HepG2 (cell line): ENCODE data around the gene TBC1D2B. TPM values are rescaled to one million over a fixed set of nuclear protein-coding genes. Genes with fewer than 3 reads are reported as not detected.

ENCODE experiments used
- ARID2 ChIP-seq: sonication (generic); formaldehyde crosslinking; IDR thresholded peaks from 2 replicates; pipeline ENCODE4 v1.8.1; 2022; ENCODE audit warnings: mild to moderate bottlenecking, missing genetic modification reagents, borderline replicate concordance
- CC2D1A ChIP-seq: sonication (generic); formaldehyde crosslinking; IDR thresholded peaks from 2 replicates; pipeline ENCODE4 v1.8.1; 2023; ENCODE audit warnings: mild to moderate bottlenecking, missing genetic modification reagents
- DNMT1 ChIP-seq: sonication (generic); formaldehyde crosslinking; IDR thresholded peaks from 2 replicates; pipeline ENCODE4 v1.5.1; 2020; ENCODE audit warnings: mild to moderate bottlenecking, missing genetic modification reagents
- ELF3 ChIP-seq: IDR thresholded peaks from 2 replicates; pipeline ENCODE4 v1.6.1; 2016; ENCODE audit warnings: missing genetic modification reagents, missing compliant biosample characterization
- GTF2F1 ChIP-seq: fragments of 150-350 bp; IDR thresholded peaks from 2 replicates; pipeline ENCODE4 v1.6.1; 2014; ENCODE audit warnings: low read length
- NCOA5 ChIP-seq: sonication (generic); formaldehyde crosslinking; IDR thresholded peaks from 2 replicates; pipeline ENCODE4 v1.4.0; 2020; ENCODE audit warnings: missing genetic modification reagents
- SSRP1 ChIP-seq: IDR thresholded peaks from 2 replicates; pipeline ENCODE4 v1.6.1; 2016; ENCODE audit warnings: control low read depth
- SYNCRIP ChIP-seq: fragments of 200-400 bp; formaldehyde crosslinking; IDR thresholded peaks from 2 replicates; pipeline ENCODE4 v1.6.1; 2018; ENCODE audit warnings: mild to moderate bottlenecking, low read depth, low read length; ENCODE audit not compliant: insufficient read depth
- ZC3H4 ChIP-seq: sonication (generic); formaldehyde crosslinking; IDR thresholded peaks from 2 replicates; pipeline ENCODE4 v1.4.0; 2020; ENCODE audit warnings: missing genetic modification reagents, borderline replicate concordance
- ZNF10 ChIP-seq: sonication (generic); formaldehyde crosslinking; IDR thresholded peaks from 2 replicates; pipeline ENCODE4 v1.4.0; 2020; ENCODE audit warnings: mild to moderate bottlenecking, low read depth, missing genetic modification reagents, borderline replicate concordance
- ZNF570 ChIP-seq: sonication (generic); formaldehyde crosslinking; IDR thresholded peaks from 2 replicates; pipeline ENCODE4 v1.4.0; 2020; ENCODE audit warnings: mild to moderate bottlenecking, missing genetic modification reagents, borderline replicate concordance
- ZNF572 ChIP-seq: sonication (generic); formaldehyde crosslinking; IDR thresholded peaks from 2 replicates; pipeline ENCODE4 v1.5.1; 2020; ENCODE audit warnings: mild to moderate bottlenecking, missing genetic modification reagents
- polyA plus RNA-seq, 8 experiments: library from polyadenylated mRNA; depleted of rRNA in 3 of 8; stranded (reverse) in 7 of 8; unstranded in 1 of 8; fragments of >200 nt; fragmentation: Illumina TruSeq in 4 of 8; extraction: Trizol in 4 of 8; gene quantifications; 2 replicates each; pipeline versions ENCODE4 v1.2.1 to v1.2.3, GENCODE V29; 2011 to 2016; ENCODE audit warnings: low read depth in 4 of 8, missing spikeins in 1 of 8, mixed read lengths in 1 of 8; ENCODE audit not compliant: insufficient read depth in 1 of 8
- total RNA-seq, 5 experiments: library from RNA; depleted of rRNA; stranded (reverse); fragments of >200 nt; fragmentation: Illumina TruSeq; extraction: Trizol; gene quantifications; 2 replicates each; pipeline ENCODE4 v1.2.3, GENCODE V29; 2016; ENCODE audit warnings: low read depth in 1 of 5
- TF ChIP-seq, protein P1 (sequence below): sonication (generic); formaldehyde crosslinking; IDR thresholded peaks from 2 replicates; pipeline ENCODE4 v1.5.0; 2020; ENCODE audit warnings: missing genetic modification reagents
- TF ChIP-seq, protein P2 (sequence below): IDR thresholded peaks from 2 replicates; pipeline ENCODE4 v1.6.1; 2012; ENCODE audit warnings: inconsistent platforms
- TF ChIP-seq, protein P3 (sequence below): sonication (generic); formaldehyde crosslinking; IDR thresholded peaks from 2 replicates; pipeline ENCODE4 v1.4.0; 2020; ENCODE audit warnings: mild to moderate bottlenecking, missing genetic modification reagents
- TF ChIP-seq, protein P4 (sequence below): sonication (generic); formaldehyde crosslinking; IDR thresholded peaks from 2 replicates; pipeline ENCODE4 v1.4.0; 2020; ENCODE audit warnings: mild to moderate bottlenecking, missing genetic modification reagents
- TF ChIP-seq, protein P5 (sequence below): sonication (generic); formaldehyde crosslinking; IDR thresholded peaks from 2 replicates; pipeline ENCODE4 v1.4.0; 2020; ENCODE audit warnings: mild to moderate bottlenecking, missing genetic modification reagents
- TF ChIP-seq, protein P6 (sequence below): sonication (generic); formaldehyde crosslinking; IDR thresholded peaks from 2 replicates; pipeline ENCODE4 v1.4.0; 2020; ENCODE audit warnings: missing genetic modification reagents

TBC1D2B gene
- total and polyA plus RNA-seq, 2 of the 13 experiments (the other 11 are each of a cell fraction or from before 2014, with no cell fraction given), result 10.1 to 14.4 TPM

DNA sequence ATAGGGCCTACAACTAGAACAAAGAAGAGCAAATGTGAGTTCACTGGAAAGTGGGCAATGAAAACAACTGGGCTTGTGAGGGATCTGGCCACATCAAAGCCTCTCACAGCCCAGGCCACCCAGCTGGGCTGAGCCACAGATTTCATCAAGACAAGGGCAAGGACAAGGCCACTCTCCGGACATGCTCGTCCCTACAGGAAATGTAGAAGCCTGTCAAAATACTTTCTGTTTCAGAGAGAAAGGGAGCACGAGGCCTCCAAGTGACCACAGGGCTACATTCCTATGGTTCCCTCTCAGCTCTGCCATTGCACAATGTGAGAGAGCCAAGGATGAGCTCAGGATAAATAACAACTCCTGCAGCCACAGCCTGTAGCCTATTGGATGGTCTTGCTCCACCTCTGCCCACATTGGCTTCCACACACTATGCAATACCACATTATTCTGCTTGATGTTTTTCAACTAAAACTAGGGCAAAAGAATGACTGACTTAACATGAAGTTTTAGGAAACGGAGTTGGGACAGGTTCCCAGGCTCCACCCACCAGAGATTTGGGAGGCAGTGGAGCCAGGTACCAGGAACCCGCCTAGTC is 12.1 kb downstream of the TBC1D2B start (continued):
- TF ChIP-seq ZNF10 (CRISPR knock-in tag) (no peak), ARID2 (peak; percentile 38; the same call in 1 of the 2 replicates), GTF2F1 (no peak), ZNF572 (CRISPR knock-in tag) (no peak), CC2D1A (CRISPR knock-in tag) (no peak), SSRP1 (peak; percentile 84), ZC3H4 (CRISPR knock-in tag) (no peak), NCOA5 (CRISPR knock-in tag) (no peak), SYNCRIP (no peak), ELF3 (CRISPR knock-in tag) (peak; percentile 96), DNMT1 (CRISPR knock-in tag) (no peak), ZNF570 (CRISPR knock-in tag) (0 out of 2 replicates have a peak, but pooled peaks have one; percentile 69)
- TF ChIP-seq, protein P1, sequence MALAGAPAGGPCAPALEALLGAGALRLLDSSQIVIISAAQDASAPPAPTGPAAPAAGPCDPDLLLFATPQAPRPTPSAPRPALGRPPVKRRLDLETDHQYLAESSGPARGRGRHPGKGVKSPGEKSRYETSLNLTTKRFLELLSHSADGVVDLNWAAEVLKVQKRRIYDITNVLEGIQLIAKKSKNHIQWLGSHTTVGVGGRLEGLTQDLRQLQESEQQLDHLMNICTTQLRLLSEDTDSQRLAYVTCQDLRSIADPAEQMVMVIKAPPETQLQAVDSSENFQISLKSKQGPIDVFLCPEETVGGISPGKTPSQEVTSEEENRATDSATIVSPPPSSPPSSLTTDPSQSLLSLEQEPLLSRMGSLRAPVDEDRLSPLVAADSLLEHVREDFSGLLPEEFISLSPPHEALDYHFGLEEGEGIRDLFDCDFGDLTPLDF (CRISPR knock-in tag), result no peak
- TF ChIP-seq, protein P2, sequence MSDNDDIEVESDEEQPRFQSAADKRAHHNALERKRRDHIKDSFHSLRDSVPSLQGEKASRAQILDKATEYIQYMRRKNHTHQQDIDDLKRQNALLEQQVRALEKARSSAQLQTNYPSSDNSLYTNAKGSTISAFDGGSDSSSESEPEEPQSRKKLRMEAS, result peak; percentile 95
- TF ChIP-seq, protein P3, sequence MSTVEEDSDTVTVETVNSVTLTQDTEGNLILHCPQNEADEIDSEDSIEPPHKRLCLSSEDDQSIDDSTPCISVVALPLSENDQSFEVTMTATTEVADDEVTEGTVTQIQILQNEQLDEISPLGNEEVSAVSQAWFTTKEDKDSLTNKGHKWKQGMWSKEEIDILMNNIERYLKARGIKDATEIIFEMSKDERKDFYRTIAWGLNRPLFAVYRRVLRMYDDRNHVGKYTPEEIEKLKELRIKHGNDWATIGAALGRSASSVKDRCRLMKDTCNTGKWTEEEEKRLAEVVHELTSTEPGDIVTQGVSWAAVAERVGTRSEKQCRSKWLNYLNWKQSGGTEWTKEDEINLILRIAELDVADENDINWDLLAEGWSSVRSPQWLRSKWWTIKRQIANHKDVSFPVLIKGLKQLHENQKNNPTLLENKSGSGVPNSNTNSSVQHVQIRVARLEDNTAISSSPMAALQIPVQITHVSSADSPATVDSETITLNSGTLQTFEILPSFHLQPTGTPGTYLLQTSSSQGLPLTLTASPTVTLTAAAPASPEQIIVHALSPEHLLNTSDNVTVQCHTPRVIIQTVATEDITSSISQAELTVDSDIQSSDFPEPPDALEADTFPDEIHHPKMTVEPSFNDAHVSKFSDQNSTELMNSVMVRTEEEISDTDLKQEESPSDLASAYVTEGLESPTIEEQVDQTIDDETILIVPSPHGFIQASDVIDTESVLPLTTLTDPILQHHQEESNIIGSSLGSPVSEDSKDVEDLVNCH (CRISPR knock-in tag), result 0 out of 2 replicates have a peak, but pooled peaks have one; percentile 55
- TF ChIP-seq, protein P4, sequence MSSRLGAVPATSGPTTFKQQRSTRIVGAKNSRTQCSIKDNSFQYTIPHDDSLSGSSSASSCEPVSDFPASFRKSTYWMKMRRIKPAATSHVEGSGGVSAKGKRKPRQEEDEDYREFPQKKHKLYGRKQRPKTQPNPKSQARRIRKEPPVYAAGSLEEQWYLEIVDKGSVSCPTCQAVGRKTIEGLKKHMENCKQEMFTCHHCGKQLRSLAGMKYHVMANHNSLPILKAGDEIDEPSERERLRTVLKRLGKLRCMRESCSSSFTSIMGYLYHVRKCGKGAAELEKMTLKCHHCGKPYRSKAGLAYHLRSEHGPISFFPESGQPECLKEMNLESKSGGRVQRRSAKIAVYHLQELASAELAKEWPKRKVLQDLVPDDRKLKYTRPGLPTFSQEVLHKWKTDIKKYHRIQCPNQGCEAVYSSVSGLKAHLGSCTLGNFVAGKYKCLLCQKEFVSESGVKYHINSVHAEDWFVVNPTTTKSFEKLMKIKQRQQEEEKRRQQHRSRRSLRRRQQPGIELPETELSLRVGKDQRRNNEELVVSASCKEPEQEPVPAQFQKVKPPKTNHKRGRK (CRISPR knock-in tag), result no peak
- TF ChIP-seq, protein P5, sequence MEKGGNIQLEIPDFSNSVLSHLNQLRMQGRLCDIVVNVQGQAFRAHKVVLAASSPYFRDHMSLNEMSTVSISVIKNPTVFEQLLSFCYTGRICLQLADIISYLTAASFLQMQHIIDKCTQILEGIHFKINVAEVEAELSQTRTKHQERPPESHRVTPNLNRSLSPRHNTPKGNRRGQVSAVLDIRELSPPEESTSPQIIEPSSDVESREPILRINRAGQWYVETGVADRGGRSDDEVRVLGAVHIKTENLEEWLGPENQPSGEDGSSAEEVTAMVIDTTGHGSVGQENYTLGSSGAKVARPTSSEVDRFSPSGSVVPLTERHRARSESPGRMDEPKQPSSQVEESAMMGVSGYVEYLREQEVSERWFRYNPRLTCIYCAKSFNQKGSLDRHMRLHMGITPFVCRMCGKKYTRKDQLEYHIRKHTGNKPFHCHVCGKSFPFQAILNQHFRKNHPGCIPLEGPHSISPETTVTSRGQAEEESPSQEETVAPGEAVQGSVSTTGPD (CRISPR knock-in tag), result 0 out of 2 replicates have a peak, but pooled peaks have one; percentile 57
- TF ChIP-seq, protein P6, sequence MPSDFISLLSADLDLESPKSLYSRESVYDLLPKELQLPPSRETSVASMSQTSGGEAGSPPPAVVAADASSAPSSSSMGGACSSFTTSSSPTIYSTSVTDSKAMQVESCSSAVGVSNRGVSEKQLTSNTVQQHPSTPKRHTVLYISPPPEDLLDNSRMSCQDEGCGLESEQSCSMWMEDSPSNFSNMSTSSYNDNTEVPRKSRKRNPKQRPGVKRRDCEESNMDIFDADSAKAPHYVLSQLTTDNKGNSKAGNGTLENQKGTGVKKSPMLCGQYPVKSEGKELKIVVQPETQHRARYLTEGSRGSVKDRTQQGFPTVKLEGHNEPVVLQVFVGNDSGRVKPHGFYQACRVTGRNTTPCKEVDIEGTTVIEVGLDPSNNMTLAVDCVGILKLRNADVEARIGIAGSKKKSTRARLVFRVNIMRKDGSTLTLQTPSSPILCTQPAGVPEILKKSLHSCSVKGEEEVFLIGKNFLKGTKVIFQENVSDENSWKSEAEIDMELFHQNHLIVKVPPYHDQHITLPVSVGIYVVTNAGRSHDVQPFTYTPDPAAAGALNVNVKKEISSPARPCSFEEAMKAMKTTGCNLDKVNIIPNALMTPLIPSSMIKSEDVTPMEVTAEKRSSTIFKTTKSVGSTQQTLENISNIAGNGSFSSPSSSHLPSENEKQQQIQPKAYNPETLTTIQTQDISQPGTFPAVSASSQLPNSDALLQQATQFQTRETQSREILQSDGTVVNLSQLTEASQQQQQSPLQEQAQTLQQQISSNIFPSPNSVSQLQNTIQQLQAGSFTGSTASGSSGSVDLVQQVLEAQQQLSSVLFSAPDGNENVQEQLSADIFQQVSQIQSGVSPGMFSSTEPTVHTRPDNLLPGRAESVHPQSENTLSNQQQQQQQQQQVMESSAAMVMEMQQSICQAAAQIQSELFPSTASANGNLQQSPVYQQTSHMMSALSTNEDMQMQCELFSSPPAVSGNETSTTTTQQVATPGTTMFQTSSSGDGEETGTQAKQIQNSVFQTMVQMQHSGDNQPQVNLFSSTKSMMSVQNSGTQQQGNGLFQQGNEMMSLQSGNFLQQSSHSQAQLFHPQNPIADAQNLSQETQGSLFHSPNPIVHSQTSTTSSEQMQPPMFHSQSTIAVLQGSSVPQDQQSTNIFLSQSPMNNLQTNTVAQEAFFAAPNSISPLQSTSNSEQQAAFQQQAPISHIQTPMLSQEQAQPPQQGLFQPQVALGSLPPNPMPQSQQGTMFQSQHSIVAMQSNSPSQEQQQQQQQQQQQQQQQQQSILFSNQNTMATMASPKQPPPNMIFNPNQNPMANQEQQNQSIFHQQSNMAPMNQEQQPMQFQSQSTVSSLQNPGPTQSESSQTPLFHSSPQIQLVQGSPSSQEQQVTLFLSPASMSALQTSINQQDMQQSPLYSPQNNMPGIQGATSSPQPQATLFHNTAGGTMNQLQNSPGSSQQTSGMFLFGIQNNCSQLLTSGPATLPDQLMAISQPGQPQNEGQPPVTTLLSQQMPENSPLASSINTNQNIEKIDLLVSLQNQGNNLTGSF (CRISPR knock-in tag), result peak; percentile 35; the same call in 1 of the 2 replicates
